Suprapubic skin (tissue), 4 donors: ENCODE measurements around the gene KRTAP4-2. TPM values are rescaled to one million over a fixed set of nuclear protein-coding genes. Genes with fewer than 3 reads are reported as not detected.
"Not testable (repeated sequence)": the region's sequence is repeated elsewhere in the genome, so short reads cannot be mapped to it uniquely, and the experiment has no call there.

Experiments used
- DNase-seq, 2 donors: peaks; one replicate each; pipeline ENCODE4 v3.0.0-alpha.2; 2019; ENCODE audit warnings: low spot score in 2 of 2
- H3K27ac ChIP-seq: fragments of 200-600 bp; sonication (generic); one replicate; pipeline ENCODE4 v1.5.1; 2019
- H3K27me3 ChIP-seq: fragments of 200-600 bp; sonication (generic); one replicate; pipeline ENCODE4 v1.5.1; 2019
- H3K36me3 ChIP-seq: fragments of 200-600 bp; sonication (generic); one replicate; pipeline ENCODE4 v1.5.1; 2019
- H3K4me1 ChIP-seq: fragments of 200-600 bp; sonication (generic); one replicate; pipeline ENCODE4 v1.5.1; 2019
- H3K4me3 ChIP-seq: fragments of 200-600 bp; sonication (generic); one replicate; pipeline ENCODE4 v1.5.1; 2019; ENCODE audit warnings: mild to moderate bottlenecking
- H3K9me3 ChIP-seq: fragments of 200-600 bp; sonication (generic); one replicate; pipeline ENCODE4 v1.5.1; 2019
- CTCF ChIP-seq, 2 donors: fragments of 200-600 bp in 1 of 2; fragments of 450-650 bp in 1 of 2; sonication (generic) in 1 of 2; IDR thresholded peaks; one replicate each; pipeline ENCODE4 v1.5.1; 2016 to 2019; ENCODE audit warnings: antibody characterized with exemption in 2 of 2, mild to moderate bottlenecking in 1 of 2, moderate library complexity in 1 of 2
- EP300 ChIP-seq: sonication (generic); formaldehyde crosslinking; IDR thresholded peaks from one replicate; pipeline ENCODE4 v1.6.1; 2017; ENCODE audit warnings: antibody characterized with exemption
- POLR2A ChIP-seq, 2 donors: fragments of 450-650 bp; IDR thresholded peaks; one replicate each; pipeline ENCODE4 v1.6.1; 2017; ENCODE audit warnings: antibody characterized with exemption in 2 of 2, mild to moderate bottlenecking in 2 of 2, moderate library complexity in 2 of 2
- POLR2AphosphoS5 ChIP-seq, 3 donors: sonication (generic); formaldehyde crosslinking; IDR thresholded peaks; one replicate each; pipeline ENCODE4 v1.6.1; 2017; ENCODE audit warnings: antibody characterized with exemption in 3 of 3
- WGBS: methylation state at CpG from one replicate; pipeline ENCODE4 v1.1.5; 2018; 5-methylcytosine and 5-hydroxymethylcytosine counted together
- total RNA-seq, 4 donors: library from RNA; depleted of rRNA; stranded (reverse); fragments of >200 nt; gene quantifications; one replicate each; pipeline ENCODE4 v1.1.0, GENCODE V29; 2016

The KRTAP4-2 gene
- total RNA-seq = 10 to 100 TPM in 3 of 4 donors, not detected in 1; 16.1 to 86.3 (median 16.3) TPM

DNA sequence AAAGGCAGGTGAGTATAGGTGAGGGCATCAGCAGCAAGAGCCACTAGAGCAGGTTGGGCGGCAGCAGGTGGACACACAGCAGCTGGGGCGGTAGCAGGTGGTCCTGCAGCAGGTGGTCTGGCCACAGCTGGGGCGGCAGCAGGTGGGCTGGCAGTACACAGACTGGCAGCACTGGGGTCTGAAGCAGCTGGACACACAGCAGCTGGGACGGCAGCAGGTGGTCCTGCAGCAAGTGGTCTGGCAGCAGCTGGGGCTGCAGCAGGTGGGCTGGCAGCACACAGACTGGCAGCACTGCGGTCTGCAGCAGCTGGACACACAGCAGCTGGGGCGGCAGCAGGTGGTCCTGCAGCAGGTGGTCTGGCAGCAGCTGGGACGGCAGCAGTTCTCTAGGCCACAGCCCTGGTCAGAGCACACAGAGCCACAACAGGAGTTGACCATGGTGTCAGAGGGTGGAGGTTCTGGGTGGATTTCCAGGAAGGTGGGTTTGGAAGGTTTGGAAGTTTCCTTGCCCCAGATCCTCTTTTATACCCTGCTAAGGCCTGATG, at the start of gene KRTAP4-2:
Gene KRTAP4-2, minus strand, starts transcription at position 495 of the 545 bp plus-strand sequence. Its CDS starts 57 bp downstream, at position 438.
- 89% methylated on average over 6 of the region's 7 CpGs for WGBS
- Histone ChIP-seq H3K36me3 (no peaks in the 10 kb centered on the region), H3K27ac (no peak within 1 kb of the TSS), H3K9me3 (no peaks in the 10 kb centered on the region), H3K4me3 (no peak within 1 kb of the TSS), H3K27me3 (no peaks in the 10 kb centered on the region), H3K4me1 (no peaks in the 10 kb centered on the region)
- TF ChIP-seq POLR2A (IDR thresholded peaks at IDR 0.05) (no peak), POLR2AphosphoS5 (IDR thresholded peaks at IDR 0.05) (no peak), EP300 (no peak), CTCF (IDR thresholded peaks at IDR 0.05) (no peak)
- no peak for DNase-seq

- not testable (repeated sequence) for H3K4me3 ChIP-seq, H3K4me1 ChIP-seq, H3K36me3 ChIP-seq, H3K27ac ChIP-seq, H3K9me3 ChIP-seq, H3K27me3 ChIP-seq, DNase-seq
- 80% methylated on average over 1 of the region's 4 CpGs for WGBS
These were observed 48.6 kb upstream of the KRTAP4-2 start, which contains the start of gene KRTAP9-2 for GRCh38 chr17:41226598-41227095. TSS of gene KRTAP9-2 (plus strand) at chr17:41226648. CDS start at chr17:41226655, 7 bp downstream.

DNA sequence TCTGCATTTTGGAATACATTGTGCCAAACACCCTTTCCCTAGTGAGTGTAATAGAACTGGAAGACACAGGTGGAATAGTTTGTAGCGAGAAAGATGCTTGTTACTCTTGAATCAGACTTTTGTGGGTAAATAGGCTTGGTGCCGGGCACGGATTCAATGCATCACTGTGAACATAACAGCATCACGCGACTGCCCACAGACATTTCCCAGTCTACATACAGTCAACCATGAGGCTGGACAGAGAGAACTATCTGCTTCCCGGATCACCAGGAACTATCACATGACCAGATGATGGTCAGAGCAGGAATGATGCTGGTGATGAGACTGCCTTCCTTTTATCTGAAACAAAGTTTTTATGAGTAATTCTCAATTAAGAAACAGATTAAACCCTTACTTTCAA, 48.0 kb upstream of the KRTAP4-2 start:
- Histone ChIP-seq H3K4me1 (no peaks in the 10 kb centered on the region), H3K4me3 (no peak overlapping the region), H3K27me3 (no peaks in the 10 kb centered on the region), H3K36me3 (no peaks in the 10 kb centered on the region), H3K9me3 (no peaks in the 10 kb centered on the region), H3K27ac (no peak overlapping the region)
- TF ChIP-seq POLR2AphosphoS5 (IDR thresholded peaks at IDR 0.05) = no peak
- TF ChIP-seq EP300 = no peak
- TF ChIP-seq CTCF (IDR thresholded peaks at IDR 0.05) = no peak
- no peak for TF ChIP-seq POLR2A (IDR thresholded peaks at IDR 0.05)
- WGBS = 95% methylated on average over 6 of the region's 6 CpGs
- DNase-seq = no peak

DNA sequence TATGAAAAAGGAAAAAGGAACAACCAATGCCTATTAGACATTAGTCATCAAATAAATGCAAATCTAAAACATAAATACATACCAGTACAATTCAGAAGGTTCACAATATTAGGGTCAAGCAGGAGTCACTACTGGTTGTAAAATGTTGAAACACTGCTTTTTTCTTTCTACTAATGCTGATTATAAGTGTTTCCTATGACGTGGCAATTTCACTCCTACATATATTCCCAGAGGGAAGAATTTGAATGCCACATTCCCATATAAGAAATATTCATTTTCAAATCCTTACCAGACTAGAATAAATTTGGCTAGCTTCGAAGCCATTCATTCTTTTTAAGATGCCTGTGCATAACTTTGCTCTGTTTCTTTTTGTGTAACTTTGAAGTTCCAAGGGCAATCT, 45.8 kb upstream of the KRTAP4-2 start:
- H3K4me1 ChIP-seq = no peaks in the 10 kb centered on the region
- no peaks in the 10 kb centered on the region for H3K36me3 ChIP-seq
- H3K27me3 ChIP-seq = no peaks in the 10 kb centered on the region
- TF ChIP-seq POLR2AphosphoS5 (IDR thresholded peaks at IDR 0.05) (no peak), CTCF (IDR thresholded peaks at IDR 0.05) (no peak), POLR2A (IDR thresholded peaks at IDR 0.05) (no peak), EP300 (no peak)
- no peak for DNase-seq
- H3K27ac ChIP-seq = no peak overlapping the region
- no peak overlapping the region for H3K4me3 ChIP-seq
- 53% methylated on average over 2 of the region's 2 CpGs for WGBS
- no peaks in the 10 kb centered on the region for H3K9me3 ChIP-seq

GRCh38 chr17:41215681-41216080, 37.7 kb upstream of the KRTAP4-2 start:
- TF ChIP-seq EP300 (no peak), CTCF (IDR thresholded peaks at IDR 0.05) (no peak), POLR2AphosphoS5 (IDR thresholded peaks at IDR 0.05) (no peak), POLR2A (IDR thresholded peaks at IDR 0.05) (no peak)
- no peaks in the 10 kb centered on the region for H3K9me3 ChIP-seq
- no peak overlapping the region for H3K4me3 ChIP-seq
- no peak overlapping the region for H3K27ac ChIP-seq
- H3K27me3 ChIP-seq = peaks cover 4% of the 10 kb centered on the region
- no peak for DNase-seq
- no peaks in the 10 kb centered on the region for H3K4me1 ChIP-seq
- WGBS = 96% methylated on average over 1 of the region's 1 CpG
- H3K36me3 ChIP-seq = no peaks in the 10 kb centered on the region
